Measurements from ENCODE around the gene HEATR3.
A peak's percentile ranks its signal among the peaks of the same experiment; 100 is the strongest.

Gene HEATR3

DNA sequence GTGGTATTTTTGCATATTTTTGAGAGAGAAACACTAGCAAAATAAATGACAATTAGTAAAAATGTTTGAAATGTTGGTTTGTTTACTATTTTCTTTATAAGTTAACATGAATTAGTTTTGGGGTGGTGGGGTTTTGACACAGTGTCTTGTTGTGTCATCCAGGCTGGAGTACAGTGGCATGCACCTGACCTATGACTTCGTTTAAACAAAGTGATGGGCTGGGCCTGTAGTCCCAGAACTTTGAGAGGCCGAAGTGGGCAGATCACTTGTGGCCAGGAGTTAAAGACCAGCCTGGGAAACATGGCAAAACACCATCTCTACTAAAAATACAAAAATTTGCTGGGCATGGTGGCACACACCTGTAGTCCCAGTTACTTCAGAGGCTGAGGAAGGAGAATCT lies 17.9 kb upstream of the HEATR3 start:
- no peak for TF ChIP-seq CTCF (conservative IDR thresholded peaks at IDR 0.05; ENCODE audit: control insufficient read depth, insufficient read depth, low read depth, low read length)
- DNase-seq (ENCODE audit: low read depth): no peak
- H3K4me3 ChIP-seq (ENCODE audit: control insufficient read depth, low read depth, low read length): no peak overlapping the region

GRCh38 chr16:50050802-50051201 lies 15.0 kb upstream of the HEATR3 start:
- H3K4me3 ChIP-seq (ENCODE audit: control insufficient read depth, low read depth, low read length): no peak overlapping the region
- TF ChIP-seq CTCF (conservative IDR thresholded peaks at IDR 0.05; ENCODE audit: control insufficient read depth, insufficient read depth, low read depth, low read length): no peak
- peak; percentile 51 for DNase-seq (ENCODE audit: low read depth)

DNA sequence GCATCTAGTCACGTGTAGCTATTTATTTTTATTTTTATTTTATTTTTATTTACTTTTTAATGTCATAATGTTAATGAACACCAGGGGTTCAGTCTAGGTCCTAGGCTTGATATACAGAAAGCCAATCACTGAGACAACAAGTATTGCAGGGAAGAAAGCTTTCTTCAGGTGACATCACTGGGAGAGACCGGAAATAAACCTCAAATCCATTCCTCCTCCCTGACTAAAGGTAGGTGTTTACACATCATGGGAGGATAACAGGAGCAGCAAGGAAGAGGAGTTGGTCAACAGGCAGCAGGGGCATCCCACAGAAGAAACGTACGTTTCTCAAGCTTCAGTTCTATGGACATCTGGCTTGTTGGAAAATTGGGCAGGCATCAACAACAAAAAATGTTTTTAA lies 9.5 kb upstream of the HEATR3 start:
- no peak for TF ChIP-seq CTCF (conservative IDR thresholded peaks at IDR 0.05; ENCODE audit: control insufficient read depth, insufficient read depth, low read depth, low read length)
- no peak for DNase-seq (ENCODE audit: low read depth)

GRCh38 chr16:50058091-50058771 lies 7.5 kb upstream of the HEATR3 start:
- DNase-seq (ENCODE audit: low read depth): no peak
- TF ChIP-seq CTCF (conservative IDR thresholded peaks at IDR 0.05; ENCODE audit: control insufficient read depth, insufficient read depth, low read depth, low read length): no peak
- no peak overlapping the region for H3K4me3 ChIP-seq (ENCODE audit: control insufficient read depth, low read depth, low read length)

More for the DNA sequence above, 9.5 kb upstream of the HEATR3 start:
- no peak overlapping the region for H3K4me3 ChIP-seq (ENCODE audit: control insufficient read depth, low read depth, low read length)

DNA sequence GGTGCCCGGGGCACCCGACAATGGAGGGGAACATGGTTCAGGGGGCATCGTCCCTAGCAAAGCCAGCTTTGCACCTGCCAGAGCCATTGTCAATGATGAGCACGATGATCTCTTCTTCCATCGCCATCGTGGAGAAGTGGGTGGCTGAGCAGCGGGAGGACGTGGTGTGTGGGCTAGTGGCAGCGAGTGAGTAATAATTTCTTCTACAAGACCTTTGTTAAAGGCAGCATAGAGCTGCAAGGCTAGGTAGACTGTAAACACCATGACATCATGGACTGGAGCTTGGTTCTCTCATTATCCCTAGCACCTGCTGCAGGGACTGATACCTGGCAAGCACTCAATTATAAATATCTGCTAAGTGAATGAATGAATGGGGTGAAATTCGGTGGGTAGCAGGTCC lies 6.7 kb upstream of the HEATR3 start:
- no peak overlapping the region for H3K4me3 ChIP-seq (ENCODE audit: control insufficient read depth, low read depth, low read length)
- no peak for DNase-seq (ENCODE audit: low read depth)
- TF ChIP-seq CTCF (conservative IDR thresholded peaks at IDR 0.05; ENCODE audit: control insufficient read depth, insufficient read depth, low read depth, low read length): no peak

DNA sequence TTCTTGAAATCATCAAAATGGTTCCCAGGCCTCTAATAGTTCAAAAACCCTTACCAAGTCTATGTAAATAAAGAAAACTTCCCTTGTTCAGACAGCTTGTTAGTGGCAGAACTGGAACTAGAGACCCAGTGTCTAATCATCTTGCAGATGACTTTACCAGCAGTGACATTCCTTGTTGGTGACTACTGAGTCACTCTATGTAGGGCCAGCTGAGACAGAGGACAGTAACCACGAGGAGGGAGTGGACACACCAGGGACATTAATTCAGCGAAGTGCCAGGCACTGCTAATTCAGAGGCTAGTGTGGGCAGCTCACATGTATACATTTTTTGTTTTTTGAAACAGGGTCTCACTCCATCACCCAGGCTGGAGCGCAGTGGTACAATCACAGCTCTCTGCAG lies 6.1 kb upstream of the HEATR3 start:
- H3K4me3 ChIP-seq (ENCODE audit: control insufficient read depth, low read depth, low read length): no peak overlapping the region
- DNase-seq (ENCODE audit: low read depth): no peak
- TF ChIP-seq CTCF (conservative IDR thresholded peaks at IDR 0.05; ENCODE audit: control insufficient read depth, insufficient read depth, low read depth, low read length): no peak

DNA sequence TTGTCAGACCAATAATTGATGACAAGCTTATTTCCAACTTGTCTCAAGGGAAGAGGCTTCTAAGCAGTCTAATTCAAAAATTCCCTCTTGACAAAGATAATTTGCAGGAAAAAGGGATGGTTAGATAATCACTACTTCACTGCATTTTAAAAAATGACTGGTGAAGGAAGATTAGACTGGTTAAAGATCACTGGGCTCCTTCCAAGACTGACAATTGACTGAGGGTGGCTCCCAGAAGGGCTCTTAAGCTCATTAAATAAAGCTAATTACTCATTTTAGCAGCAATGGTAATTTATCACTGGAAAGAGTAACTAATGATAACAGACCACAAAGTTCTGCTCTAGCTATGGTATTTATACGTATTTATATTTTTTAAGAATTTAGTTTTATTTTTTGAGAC lies 4.4 kb upstream of the HEATR3 start:
- H3K4me3 ChIP-seq (ENCODE audit: control insufficient read depth, low read depth, low read length): no peak overlapping the region
- TF ChIP-seq CTCF (conservative IDR thresholded peaks at IDR 0.05; ENCODE audit: control insufficient read depth, insufficient read depth, low read depth, low read length): no peak
- no peak for DNase-seq (ENCODE audit: low read depth)

Data from fibroblast of mammary gland (primary cell).